HFF-Myc (cell line): ENCODE results near the gene KAZN.

Experiments
- DNase-seq: peaks from one replicate; pipeline ENCODE4 v3.0.0-alpha.2; 2011; ENCODE audit warnings: low read depth; ENCODE audit errors: extremely low read depth
- H3K4me3 ChIP-seq: replicated peaks from 2 replicates; pipeline ENCODE4 v1.5.1; 2011; ENCODE audit warnings: low read depth, mild to moderate bottlenecking, control low read depth, low read length
- TF ChIP-seq, protein P1 (sequence below): IDR thresholded peaks from 2 replicates; pipeline ENCODE4 v1.5.1; 2012; ENCODE audit warnings: mild to moderate bottlenecking, low read depth, low read length, control low read depth; ENCODE audit errors: missing control alignments

The KAZN gene

DNA sequence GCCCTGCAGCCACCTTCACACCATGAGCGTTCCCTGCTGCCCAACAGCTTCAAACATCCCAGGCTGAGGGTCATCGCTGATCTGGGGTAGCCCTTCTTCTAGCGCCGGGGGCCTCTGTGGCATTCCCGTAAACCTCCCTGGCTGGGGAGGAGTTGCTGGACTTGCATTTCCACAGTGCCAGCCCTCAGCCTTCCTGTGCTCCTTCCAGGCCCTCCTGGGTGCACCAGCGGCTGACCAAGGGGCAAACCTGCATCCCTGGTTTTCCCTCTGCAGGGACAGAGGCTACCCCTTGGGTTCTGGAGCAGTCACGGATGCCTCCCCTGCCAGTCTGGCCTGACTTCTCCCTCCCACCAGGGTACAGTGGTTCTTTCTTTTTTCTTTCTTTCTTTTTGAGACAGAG, 336.4 kb downstream of the KAZN start:
- H3K4me3 ChIP-seq: no peak overlapping the region
- TF ChIP-seq, protein P1, sequence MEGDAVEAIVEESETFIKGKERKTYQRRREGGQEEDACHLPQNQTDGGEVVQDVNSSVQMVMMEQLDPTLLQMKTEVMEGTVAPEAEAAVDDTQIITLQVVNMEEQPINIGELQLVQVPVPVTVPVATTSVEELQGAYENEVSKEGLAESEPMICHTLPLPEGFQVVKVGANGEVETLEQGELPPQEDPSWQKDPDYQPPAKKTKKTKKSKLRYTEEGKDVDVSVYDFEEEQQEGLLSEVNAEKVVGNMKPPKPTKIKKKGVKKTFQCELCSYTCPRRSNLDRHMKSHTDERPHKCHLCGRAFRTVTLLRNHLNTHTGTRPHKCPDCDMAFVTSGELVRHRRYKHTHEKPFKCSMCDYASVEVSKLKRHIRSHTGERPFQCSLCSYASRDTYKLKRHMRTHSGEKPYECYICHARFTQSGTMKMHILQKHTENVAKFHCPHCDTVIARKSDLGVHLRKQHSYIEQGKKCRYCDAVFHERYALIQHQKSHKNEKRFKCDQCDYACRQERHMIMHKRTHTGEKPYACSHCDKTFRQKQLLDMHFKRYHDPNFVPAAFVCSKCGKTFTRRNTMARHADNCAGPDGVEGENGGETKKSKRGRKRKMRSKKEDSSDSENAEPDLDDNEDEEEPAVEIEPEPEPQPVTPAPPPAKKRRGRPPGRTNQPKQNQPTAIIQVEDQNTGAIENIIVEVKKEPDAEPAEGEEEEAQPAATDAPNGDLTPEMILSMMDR: no peak
- DNase-seq: no peak

DNA sequence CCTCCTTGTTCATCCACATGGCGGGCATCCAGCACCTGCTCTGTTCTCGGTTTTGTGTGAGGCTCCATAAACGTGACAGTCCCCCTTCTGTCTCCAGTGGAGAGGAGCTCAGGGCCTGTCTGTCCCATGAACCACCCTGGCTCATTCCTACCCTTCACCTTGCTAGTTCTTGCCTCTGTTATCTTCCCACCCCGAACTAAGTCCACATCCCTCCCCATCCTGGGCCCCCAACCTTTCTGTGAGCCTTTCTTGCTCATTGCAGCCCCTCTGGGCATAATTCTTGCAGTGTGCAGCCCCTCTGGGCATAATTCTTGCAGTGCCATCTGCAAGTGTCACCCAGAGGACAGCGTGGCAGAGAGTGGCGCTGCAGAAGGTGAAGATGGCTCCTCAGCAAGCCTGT, 338.3 kb downstream of the KAZN start:
- no peak for DNase-seq
- TF ChIP-seq, protein P1: no peak
- no peak overlapping the region for H3K4me3 ChIP-seq

DNA sequence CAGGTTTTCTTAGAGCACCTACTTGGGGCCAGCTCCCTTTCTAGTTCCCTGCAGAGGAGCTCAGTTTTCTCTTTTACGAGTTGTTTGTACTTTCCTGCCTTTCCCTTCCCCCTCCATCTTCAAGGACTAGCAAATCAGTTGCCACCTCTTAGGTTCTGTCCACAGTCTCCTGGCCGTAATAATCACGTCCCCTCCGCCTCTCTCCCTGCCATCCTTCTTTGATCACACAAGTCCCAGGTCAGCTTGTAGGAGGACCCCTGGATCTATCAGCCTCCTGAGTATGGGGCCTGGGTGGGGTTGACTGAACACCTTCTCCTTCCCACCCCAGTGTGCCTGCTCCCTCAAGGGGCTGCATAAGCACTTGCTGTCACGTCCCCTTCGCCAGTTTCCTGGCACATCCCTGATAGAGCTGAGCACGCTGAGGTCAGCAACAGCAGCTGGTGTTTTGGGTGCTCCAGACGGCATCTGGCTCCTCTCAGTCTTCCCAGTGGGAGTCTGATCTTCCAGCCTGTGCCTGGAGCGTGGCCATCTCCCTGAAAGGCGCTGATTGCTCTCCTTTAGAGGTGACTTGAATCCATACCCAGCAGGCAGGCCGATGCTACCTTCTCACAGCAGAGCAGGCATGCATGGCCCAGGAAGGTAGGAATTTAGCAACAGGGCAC, 338.9 kb downstream of the KAZN start:
- no peak for DNase-seq
- TF ChIP-seq, protein P1: no peak
- H3K4me3 ChIP-seq: no peak overlapping the region

DNA sequence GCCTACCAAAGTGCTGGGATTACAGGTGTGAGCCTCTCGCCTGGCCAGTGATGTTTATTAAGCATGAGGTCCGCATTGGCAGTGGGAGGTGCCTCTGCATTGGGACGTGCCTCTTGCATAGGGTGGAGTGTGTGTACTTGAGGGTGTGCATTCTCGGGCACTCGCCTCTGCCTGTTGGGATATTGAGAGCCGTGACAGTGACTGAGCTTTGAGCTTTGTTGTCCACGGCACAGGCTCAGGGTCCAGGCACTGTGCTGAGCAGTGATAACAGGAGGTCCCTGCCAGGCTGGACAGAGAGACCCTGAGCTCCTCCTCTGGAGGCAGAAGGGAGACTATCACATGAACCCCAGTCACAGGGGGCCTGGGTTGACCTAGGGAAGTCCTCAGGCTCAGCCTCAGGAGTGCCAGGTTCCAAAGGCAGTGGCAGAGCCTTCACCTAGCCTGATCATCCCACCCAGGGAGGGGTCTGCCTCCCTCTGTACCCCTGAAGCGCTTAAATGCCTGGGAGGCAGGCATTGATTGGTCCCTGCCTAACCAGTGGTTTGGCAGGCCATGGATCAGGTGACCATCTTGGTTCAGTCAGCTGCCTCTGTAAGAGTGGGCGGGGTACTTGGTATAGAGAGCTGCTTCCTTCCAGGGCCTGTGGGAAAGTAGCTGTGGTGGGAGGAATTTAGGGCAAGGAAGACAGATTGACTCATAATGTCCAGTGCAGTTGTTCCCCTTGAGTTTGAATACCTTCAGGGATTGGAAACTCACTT, 341.2 kb downstream of the KAZN start:
- DNase-seq: peak; percentile 64
- TF ChIP-seq, protein P1: no peak
- no peak overlapping the region for H3K4me3 ChIP-seq

DNA sequence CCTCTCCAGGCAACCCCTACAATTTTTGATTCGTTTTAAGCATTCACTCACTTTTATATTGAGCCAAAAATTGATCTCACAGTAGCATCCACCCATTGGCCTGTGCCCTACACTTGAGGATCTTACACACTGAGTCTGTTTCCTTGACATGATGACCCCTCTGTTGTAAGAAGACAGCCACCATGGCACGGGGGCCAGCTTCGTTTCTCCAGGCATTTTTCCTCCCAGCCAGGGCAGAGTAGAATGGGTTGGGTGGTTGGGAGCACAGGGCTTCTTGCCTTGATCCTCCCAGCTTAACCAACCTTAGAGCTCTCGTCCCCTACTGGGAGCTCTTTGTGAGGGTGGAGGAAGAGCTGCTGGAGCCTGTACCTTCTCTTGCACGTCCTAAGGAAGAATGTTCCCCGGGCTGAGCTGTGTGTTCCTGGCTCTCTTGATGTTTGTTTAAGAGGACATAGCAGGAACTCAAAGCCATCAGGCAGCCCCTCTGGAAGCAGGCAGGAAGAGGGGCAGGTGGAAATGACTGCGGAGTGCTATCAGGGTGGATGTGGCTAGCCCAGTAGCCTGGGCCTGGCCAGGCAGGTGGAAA, 341.9 kb downstream of the KAZN start:
- TF ChIP-seq, protein P1: no peak
- no peak for DNase-seq
- H3K4me3 ChIP-seq: no peak overlapping the region

DNA sequence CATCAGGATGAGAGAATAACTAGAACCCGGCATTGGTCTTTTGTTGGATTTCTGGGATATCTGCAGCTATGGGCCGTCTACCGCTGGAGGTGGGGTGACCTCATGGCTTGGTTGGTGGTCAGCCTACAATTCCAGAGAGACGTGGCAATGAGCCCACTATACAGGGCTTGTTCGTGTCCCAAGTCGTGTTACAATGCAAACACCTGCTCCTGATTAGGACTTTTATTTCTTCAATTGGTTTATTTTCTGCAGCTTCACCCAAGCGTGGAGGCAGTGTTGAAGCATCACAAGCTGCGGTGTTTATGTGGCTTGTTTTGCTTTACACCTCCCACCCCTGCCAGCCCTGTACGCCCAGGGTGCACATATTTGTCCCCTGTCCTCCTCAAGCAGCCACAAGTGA, 343.4 kb downstream of the KAZN start:
- H3K4me3 ChIP-seq: no peak overlapping the region
- TF ChIP-seq, protein P1: no peak

More for the DNA sequence above, 343.4 kb downstream of the KAZN start:
- DNase-seq: no peak
